ENCODE measurements around the gene HPF1.

The HPF1 gene

DNA sequence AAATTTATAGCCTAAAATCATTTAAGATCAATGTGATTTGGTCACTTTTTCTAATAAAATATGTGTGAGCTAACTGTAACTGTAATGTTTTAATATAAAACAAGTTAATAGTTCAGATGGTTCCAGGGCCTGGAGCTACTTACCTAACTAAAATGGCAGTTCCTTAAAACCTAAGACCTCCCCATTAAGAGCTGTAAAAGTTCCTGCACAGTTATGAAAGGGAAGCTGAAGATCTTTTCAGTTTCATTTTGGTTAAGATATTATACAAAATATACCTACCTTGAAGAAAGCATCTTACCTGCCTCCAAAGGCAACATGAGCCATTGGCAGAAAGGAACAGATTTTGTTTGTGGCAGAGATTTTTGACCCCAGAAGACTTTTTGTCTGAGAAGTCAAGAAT is 30.1 kb downstream of the HPF1 start:
- Histone ChIP-seq H3K36me3 (ENCODE audit: control insufficient read depth, low read length) (no peaks in the 10 kb centered on the region), H3K4me2 (ENCODE audit: low read length) (no peak overlapping the region), H3K9me3 (ENCODE audit: control insufficient read depth, insufficient read depth, low read length) (no peaks in the 10 kb centered on the region), H4K20me1 (ENCODE audit: control insufficient read depth, insufficient read depth, low read depth, low read length) (no peaks in the 10 kb centered on the region), H3K79me2 (ENCODE audit: control insufficient read depth, low read length) (no peaks in the 10 kb centered on the region), H3K27me3 (ENCODE audit: control insufficient read depth, low read length) (no peaks in the 10 kb centered on the region), H3K4me3 (ENCODE audit: low read length) (no peak overlapping the region), H3K9me2 (replicated peaks; ENCODE audit: control insufficient read depth, low read length) (no peaks in the 10 kb centered on the region), H3K4me1 (ENCODE audit: control insufficient read depth, low read length) (no peaks in the 10 kb centered on the region), H3F3A (ENCODE audit: control insufficient read depth, insufficient read depth) (no peaks in the 10 kb centered on the region), H3K27ac (ENCODE audit: low read depth, low read length) (no peak overlapping the region)
- TF ChIP-seq EZH2phosphoT487 (IDR thresholded peaks at IDR 0.05; ENCODE audit: borderline replicate concordance, low read length) (no peak), CTCF (IDR thresholded peaks at IDR 0.05; ENCODE audit: low read depth, low read length, poor library complexity, severe bottlenecking) (no peak)

DNA sequence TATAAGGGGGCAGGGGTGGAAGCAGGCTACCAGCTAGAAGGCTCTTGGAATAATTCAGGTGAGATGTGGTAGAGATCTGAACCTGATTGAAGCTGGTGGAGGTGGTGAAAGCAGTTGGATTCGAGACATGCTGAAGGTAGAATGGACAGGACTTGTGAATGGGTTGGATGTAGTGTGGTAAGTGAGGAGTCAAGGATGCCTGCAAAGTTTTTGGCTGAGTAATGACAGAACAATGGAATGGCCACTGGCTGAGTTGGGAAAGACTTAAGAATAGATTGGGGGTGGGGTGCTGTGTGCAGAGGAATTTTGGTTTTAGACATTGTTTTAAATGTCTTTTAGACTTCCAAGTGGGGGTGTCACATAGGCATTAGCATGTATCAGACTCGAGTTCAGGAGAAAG is 33.5 kb downstream of the HPF1 start:
- H3K79me2 ChIP-seq (ENCODE audit: control insufficient read depth, low read length), result no peaks in the 10 kb centered on the region
- H3K9me2 ChIP-seq (replicated peaks; ENCODE audit: control insufficient read depth, low read length), result no peaks in the 10 kb centered on the region
- peaks cover 13% of the 10 kb centered on the region for H3K36me3 ChIP-seq (ENCODE audit: control insufficient read depth, low read length)

GRCh38 chr4:169723207-169723965 is 34.4 kb downstream of the HPF1 start:
- no peaks in the 10 kb centered on the region for H4K20me1 ChIP-seq (ENCODE audit: control insufficient read depth, insufficient read depth, low read depth, low read length)
- TF ChIP-seq EZH2phosphoT487 (IDR thresholded peaks at IDR 0.05; ENCODE audit: borderline replicate concordance, low read length), result no peak
- TF ChIP-seq CTCF (IDR thresholded peaks at IDR 0.05; ENCODE audit: low read depth, low read length, poor library complexity, severe bottlenecking), result peak; percentile 49
- no peaks in the 10 kb centered on the region for H3K9me3 ChIP-seq (ENCODE audit: control insufficient read depth, insufficient read depth, low read length)
- H3F3A ChIP-seq (ENCODE audit: control insufficient read depth, insufficient read depth), result no peaks in the 10 kb centered on the region
- H3K9me2 ChIP-seq (replicated peaks; ENCODE audit: control insufficient read depth, low read length), result no peaks in the 10 kb centered on the region
- H3K27ac ChIP-seq (ENCODE audit: low read depth, low read length), result no peak overlapping the region
- no peaks in the 10 kb centered on the region for H3K79me2 ChIP-seq (ENCODE audit: control insufficient read depth, low read length)
- peaks cover 15% of the 10 kb centered on the region for H3K36me3 ChIP-seq (ENCODE audit: control insufficient read depth, low read length)
- no peak overlapping the region for H3K4me2 ChIP-seq (ENCODE audit: low read length)
- no peak overlapping the region for H3K4me3 ChIP-seq (ENCODE audit: low read length)
- H3K27me3 ChIP-seq (ENCODE audit: control insufficient read depth, low read length), result no peaks in the 10 kb centered on the region
- H3K4me1 ChIP-seq (ENCODE audit: control insufficient read depth, low read length), result no peaks in the 10 kb centered on the region

More for the DNA sequence above, 33.5 kb downstream of the HPF1 start:
- H3K27ac ChIP-seq (ENCODE audit: low read depth, low read length), result no peak overlapping the region
- no peak overlapping the region for H3K4me2 ChIP-seq (ENCODE audit: low read length)
- no peaks in the 10 kb centered on the region for H3K27me3 ChIP-seq (ENCODE audit: control insufficient read depth, low read length)
- no peaks in the 10 kb centered on the region for H3F3A ChIP-seq (ENCODE audit: control insufficient read depth, insufficient read depth)
- no peaks in the 10 kb centered on the region for H4K20me1 ChIP-seq (ENCODE audit: control insufficient read depth, insufficient read depth, low read depth, low read length)
- H3K9me3 ChIP-seq (ENCODE audit: control insufficient read depth, insufficient read depth, low read length), result no peaks in the 10 kb centered on the region
- TF ChIP-seq CTCF (IDR thresholded peaks at IDR 0.05; ENCODE audit: low read depth, low read length, poor library complexity, severe bottlenecking), result no peak
- no peak for TF ChIP-seq EZH2phosphoT487 (IDR thresholded peaks at IDR 0.05; ENCODE audit: borderline replicate concordance, low read length)
- H3K4me3 ChIP-seq (ENCODE audit: low read length), result no peak overlapping the region
- no peaks in the 10 kb centered on the region for H3K4me1 ChIP-seq (ENCODE audit: control insufficient read depth, low read length)
